ENCODE measurements around the gene INSL3. TPM values are rescaled to one million over a fixed set of nuclear protein-coding genes. Genes with fewer than 3 reads are reported as not detected.

INSL3 gene
- total and polyA plus RNA-seq, 2 of the 13 experiments (the other 11 are each of a cell fraction or from before 2014, with no cell fraction given), result 0.30 TPM; not detected in 1

DNA sequence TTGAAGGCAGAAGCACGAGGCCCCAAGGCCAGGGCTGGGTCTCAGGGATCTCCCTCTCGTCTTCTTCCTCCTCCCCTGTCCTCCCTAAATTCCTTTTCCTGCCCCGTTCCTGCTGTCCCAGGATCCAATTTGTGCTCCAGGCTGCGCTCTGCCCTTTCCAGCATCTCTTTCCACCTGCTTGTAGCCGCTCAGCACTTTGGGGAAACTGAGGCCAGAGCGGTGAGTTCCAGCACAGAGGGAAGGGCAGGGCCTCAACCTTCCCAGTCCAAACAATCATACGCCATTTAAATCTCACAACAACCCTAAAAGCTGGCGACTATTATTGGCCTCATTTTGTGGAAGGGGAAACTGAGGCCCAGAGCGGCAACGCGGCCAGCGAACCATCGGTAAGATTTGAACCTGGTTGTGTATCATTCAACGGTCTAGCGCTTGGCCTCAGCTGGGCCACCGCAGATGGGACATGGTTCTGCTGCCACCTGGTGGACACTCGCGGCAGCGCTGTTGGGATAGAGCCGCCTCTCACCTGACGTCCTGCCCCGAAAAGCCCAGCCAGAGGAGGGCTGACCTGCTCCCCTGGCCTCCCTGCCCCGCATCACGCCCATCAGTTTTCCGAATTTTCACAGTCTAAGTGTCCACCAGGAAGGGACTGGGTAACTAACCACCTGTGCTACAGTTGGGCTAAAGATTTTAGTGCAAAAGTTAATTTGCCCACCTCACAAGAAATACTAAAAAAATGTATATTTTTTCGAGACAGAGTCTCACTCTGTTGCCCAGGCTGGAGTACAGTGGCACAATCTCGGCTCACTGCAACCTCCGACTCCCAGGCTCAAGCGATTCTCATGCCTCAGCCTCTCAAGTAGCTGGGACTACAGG, 34.2 kb upstream of the INSL3 start (continued):
- TF ChIP-seq ZIK1 (CRISPR knock-in tag; IDR thresholded peaks at IDR 0.05; ENCODE audit: borderline replicate concordance, low read depth), result no peak
- TF ChIP-seq, protein P1, sequence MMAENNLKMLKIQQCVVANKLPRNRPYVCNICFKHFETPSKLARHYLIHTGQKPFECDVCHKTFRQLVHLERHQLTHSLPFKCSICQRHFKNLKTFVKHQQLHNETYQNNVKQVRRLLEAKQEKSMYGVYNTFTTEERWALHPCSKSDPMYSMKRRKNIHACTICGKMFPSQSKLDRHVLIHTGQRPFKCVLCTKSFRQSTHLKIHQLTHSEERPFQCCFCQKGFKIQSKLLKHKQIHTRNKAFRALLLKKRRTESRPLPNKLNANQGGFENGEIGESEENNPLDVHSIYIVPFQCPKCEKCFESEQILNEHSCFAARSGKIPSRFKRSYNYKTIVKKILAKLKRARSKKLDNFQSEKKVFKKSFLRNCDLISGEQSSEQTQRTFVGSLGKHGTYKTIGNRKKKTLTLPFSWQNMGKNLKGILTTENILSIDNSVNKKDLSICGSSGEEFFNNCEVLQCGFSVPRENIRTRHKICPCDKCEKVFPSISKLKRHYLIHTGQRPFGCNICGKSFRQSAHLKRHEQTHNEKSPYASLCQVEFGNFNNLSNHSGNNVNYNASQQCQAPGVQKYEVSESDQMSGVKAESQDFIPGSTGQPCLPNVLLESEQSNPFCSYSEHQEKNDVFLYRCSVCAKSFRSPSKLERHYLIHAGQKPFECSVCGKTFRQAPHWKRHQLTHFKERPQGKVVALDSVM (CRISPR knock-in tag; IDR thresholded peaks at IDR 0.05), result no peak
- TF ChIP-seq, protein P2, sequence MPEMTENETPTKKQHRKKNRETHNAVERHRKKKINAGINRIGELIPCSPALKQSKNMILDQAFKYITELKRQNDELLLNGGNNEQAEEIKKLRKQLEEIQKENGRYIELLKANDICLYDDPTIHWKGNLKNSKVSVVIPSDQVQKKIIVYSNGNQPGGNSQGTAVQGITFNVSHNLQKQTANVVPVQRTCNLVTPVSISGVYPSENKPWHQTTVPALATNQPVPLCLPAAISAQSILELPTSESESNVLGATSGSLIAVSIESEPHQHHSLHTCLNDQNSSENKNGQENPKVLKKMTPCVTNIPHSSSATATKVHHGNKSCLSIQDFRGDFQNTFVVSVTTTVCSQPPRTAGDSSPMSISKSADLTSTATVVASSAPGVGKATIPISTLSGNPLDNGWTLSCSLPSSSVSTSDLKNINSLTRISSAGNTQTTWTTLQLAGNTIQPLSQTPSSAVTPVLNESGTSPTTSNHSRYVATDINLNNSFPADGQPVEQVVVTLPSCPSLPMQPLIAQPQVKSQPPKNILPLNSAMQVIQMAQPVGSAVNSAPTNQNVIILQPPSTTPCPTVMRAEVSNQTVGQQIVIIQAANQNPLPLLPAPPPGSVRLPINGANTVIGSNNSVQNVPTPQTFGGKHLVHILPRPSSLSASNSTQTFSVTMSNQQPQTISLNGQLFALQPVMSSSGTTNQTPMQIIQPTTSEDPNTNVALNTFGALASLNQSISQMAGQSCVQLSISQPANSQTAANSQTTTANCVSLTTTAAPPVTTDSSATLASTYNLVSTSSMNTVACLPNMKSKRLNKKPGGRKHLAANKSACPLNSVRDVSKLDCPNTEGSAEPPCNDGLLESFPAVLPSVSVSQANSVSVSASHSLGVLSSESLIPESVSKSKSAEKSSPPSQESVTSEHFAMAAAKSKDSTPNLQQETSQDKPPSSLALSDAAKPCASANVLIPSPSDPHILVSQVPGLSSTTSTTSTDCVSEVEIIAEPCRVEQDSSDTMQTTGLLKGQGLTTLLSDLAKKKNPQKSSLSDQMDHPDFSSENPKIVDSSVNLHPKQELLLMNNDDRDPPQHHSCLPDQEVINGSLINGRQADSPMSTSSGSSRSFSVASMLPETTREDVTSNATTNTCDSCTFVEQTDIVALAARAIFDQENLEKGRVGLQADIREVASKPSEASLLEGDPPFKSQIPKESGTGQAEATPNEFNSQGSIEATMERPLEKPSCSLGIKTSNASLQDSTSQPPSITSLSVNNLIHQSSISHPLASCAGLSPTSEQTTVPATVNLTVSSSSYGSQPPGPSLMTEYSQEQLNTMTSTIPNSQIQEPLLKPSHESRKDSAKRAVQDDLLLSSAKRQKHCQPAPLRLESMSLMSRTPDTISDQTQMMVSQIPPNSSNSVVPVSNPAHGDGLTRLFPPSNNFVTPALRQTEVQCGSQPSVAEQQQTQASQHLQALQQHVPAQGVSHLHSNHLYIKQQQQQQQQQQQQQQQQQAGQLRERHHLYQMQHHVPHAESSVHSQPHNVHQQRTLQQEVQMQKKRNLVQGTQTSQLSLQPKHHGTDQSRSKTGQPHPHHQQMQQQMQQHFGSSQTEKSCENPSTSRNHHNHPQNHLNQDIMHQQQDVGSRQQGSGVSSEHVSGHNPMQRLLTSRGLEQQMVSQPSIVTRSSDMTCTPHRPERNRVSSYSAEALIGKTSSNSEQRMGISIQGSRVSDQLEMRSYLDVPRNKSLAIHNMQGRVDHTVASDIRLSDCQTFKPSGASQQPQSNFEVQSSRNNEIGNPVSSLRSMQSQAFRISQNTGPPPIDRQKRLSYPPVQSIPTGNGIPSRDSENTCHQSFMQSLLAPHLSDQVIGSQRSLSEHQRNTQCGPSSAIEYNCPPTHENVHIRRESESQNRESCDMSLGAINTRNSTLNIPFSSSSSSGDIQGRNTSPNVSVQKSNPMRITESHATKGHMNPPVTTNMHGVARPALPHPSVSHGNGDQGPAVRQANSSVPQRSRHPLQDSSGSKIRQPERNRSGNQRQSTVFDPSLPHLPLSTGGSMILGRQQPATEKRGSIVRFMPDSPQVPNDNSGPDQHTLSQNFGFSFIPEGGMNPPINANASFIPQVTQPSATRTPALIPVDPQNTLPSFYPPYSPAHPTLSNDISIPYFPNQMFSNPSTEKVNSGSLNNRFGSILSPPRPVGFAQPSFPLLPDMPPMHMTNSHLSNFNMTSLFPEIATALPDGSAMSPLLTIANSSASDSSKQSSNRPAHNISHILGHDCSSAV (CRISPR knock-in tag; IDR thresholded peaks at IDR 0.05; ENCODE audit: borderline replicate concordance), result no peak
- no peak for TF ChIP-seq DMAP1 (CRISPR knock-in tag; IDR thresholded peaks at IDR 0.05)
- no peak for TF ChIP-seq SMARCC2 (IDR thresholded peaks at IDR 0.05)
- TF ChIP-seq NFYC (CRISPR knock-in tag; IDR thresholded peaks at IDR 0.05), result peak; percentile 17; the same call in 1 of the 2 replicates
- no peak for TF ChIP-seq ZNF749 (CRISPR knock-in tag; IDR thresholded peaks at IDR 0.05; ENCODE audit: borderline replicate concordance)
- TF ChIP-seq, protein P3, sequence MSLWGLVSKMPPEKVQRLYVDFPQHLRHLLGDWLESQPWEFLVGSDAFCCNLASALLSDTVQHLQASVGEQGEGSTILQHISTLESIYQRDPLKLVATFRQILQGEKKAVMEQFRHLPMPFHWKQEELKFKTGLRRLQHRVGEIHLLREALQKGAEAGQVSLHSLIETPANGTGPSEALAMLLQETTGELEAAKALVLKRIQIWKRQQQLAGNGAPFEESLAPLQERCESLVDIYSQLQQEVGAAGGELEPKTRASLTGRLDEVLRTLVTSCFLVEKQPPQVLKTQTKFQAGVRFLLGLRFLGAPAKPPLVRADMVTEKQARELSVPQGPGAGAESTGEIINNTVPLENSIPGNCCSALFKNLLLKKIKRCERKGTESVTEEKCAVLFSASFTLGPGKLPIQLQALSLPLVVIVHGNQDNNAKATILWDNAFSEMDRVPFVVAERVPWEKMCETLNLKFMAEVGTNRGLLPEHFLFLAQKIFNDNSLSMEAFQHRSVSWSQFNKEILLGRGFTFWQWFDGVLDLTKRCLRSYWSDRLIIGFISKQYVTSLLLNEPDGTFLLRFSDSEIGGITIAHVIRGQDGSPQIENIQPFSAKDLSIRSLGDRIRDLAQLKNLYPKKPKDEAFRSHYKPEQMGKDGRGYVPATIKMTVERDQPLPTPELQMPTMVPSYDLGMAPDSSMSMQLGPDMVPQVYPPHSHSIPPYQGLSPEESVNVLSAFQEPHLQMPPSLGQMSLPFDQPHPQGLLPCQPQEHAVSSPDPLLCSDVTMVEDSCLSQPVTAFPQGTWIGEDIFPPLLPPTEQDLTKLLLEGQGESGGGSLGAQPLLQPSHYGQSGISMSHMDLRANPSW (CRISPR knock-in tag; IDR thresholded peaks at IDR 0.05; ENCODE audit: borderline replicate concordance), result no peak
- no peak for TF ChIP-seq MAFG (CRISPR knock-in tag; IDR thresholded peaks at IDR 0.05)
